HG02588 (cell line): ENCODE measurements around the gene PEX5.
"Not testable (repeated sequence)": the region's sequence is repeated elsewhere in the genome, so short reads cannot be mapped to it uniquely, and the experiment has no call there.

Source experiments
- ATAC-seq: cut with Tn5 transposase; IDR thresholded peaks from one replicate; pipeline ENCODE4 v1.9.1; 2021; ENCODE audit warnings: mild to moderate bottlenecking, moderate library complexity; ENCODE audit not compliant: unreplicated experiment

PEX5 gene

DNA sequence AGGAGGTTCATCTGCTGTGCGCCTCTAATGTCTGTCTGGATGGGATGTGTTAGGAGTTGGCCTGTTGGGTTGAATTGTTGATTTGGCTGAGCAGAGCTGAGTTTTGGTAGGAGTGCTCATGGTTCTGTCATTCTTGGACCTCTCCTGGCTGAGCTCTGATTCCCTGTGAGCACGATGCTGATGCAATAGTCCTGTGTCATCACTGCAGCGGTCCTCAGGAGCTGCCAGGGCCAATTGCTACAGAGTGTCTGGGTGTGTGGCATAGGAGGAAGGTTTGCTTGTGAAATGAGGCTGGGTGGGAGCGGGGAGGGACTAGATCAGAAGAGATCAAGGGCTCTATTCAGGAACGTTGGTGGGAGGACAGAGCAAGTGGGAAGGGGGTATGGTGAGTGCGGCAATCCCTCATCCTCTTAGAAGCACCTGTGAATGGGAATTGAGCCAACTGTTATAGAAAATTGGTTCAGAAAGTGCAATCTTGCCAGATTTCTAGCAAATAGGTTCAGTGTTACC lies 21.2 kb downstream of the PEX5 start:
- no peak for ATAC-seq

DNA sequence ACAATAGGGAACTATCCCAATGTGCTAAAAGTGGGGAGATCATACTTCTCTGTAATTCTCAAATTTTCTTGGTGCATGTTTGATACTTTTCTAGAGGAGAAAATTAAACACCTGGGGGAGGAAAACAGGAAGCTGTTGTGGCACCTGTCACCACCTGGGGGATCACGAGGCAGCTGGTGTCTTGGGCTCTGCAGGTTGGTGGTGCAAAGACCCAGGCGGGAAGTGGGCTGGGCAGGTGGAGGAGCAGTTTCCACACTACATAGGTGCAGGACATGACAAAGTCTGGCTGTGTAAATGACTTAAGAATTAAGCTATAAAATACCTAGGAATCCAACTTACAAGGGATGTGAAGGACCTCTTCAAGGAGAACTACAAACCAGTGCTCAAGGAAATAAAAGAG lies 23.2 kb downstream of the PEX5 start:
- no peak for ATAC-seq

DNA sequence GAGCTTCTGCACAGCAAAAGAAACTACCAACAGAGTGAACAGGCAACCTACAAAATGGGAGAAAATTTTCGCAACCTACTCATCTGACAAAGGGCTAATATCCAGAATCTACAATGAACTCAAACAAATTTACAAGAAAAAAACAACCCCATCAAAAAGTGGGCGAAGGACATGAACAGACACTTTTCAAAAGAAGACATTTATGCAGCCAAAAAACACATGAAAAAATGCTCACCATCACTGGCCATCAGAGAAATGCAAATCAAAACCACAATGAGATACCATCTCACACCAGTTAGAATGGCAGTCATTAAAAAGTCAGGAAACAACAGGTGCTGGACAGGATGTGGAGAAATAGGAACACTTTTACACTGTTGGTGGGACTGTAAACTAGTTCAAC lies 24.3 kb downstream of the PEX5 start:
- ATAC-seq: not testable (repeated sequence)

DNA sequence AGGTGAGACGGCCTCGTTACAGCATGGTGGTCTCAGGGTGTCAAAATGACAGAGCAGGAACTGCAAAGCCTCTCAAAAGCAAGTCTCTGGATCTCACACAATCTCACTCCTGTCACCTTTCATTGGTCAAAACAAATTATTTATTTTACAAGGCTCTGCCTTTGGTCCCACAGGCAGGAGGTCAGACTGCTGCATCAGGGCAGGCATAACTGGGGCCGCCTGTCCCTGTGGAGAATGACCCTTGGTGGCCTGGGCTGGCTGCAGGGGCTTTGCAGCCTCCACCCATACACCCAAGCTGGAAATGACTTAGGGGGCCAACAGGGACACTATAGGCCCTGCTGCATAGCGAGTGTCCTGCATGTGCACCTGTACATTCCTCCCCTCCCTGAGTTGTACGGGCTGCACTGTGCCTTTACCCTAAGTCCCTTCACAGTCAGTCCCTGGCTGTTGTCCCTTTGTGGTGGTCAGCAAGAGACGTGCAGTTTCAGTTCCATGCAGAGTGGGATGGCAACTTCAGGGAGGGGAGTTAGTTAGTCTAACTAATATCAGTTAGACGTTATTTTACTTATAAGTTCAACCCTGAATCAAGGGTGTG lies 28.1 kb downstream of the PEX5 start:
- no peak for ATAC-seq

DNA sequence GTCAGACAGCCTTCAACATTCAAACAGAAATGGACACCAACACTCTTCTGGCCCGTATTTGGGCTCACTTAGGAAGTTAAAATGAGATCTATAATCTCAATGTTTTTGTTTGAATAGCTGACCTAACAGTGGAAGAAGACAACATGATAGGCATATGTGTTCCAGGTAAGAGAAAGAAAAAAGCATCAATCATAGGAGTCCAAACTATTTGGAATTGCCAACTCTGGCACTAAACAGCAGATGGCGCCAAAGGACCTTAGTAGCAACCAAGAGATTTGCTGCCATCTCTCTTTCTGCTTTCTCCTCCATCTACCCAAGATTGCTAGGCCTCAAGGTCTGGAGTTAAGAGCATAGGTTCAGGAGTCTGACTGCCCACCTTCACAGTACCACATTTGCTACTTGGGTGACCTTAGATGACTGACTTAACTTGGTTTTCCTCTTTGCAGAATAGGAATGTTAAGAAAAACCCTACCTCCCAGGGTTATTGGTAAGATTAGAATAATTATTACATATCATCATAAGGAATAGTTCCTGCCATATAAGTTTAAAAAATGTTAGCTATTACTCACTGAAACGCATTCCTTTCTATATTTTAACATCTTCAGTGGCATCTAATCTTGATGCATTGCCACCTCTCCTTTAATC lies 30.2 kb downstream of the PEX5 start:
- ATAC-seq: no peak

DNA sequence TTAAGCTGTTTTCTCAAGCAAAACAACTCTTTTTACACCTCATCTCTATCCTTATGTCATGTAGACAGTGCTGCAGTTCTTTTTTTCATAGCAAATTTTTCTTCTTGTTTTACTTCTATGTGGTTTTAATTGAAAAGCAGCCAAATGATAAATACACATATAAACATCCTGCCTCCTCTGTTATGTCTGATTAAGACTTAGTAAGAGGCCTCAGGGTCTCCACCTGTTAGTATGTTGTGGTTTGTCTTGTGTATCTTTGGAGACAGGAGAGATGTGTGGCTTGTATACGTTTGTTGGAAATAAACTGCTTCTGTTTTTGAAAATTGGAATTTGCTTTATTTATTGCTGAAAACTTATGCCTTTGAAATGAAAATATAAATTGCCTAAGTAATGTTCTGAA lies 32.0 kb downstream of the PEX5 start:
- ATAC-seq: no peak

GRCh38 chr12:7229741-7230140 lies 40.3 kb downstream of the PEX5 start:
- no peak for ATAC-seq

DNA sequence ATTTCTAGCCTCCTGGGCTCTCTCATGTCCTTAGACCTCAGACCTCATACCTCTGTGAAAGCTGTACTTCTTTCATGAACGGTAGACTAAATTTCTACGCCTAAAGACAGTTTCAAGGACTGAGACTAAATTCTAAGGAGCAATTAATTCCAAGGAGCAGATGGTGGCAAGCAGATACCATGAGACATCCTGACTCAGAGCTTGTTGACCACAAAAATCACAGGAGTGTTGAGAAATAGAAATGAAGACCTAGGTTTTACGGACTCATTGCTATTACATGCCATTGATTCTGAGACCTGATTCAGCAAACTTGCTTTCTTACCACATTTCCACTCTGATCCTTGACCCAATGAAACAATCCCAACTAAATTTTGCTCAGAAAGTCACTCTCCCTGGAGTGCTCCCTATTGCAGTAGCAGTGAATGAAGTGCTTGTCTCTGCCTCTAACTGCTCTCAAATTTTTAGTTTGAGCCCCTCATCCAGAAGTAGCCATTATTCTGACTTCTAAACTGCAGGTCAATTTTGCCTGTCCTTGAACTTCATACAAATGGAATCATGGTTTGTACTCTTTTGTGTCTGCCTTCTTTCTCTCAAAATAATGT lies 52.0 kb downstream of the PEX5 start:
- ATAC-seq: no peak

DNA sequence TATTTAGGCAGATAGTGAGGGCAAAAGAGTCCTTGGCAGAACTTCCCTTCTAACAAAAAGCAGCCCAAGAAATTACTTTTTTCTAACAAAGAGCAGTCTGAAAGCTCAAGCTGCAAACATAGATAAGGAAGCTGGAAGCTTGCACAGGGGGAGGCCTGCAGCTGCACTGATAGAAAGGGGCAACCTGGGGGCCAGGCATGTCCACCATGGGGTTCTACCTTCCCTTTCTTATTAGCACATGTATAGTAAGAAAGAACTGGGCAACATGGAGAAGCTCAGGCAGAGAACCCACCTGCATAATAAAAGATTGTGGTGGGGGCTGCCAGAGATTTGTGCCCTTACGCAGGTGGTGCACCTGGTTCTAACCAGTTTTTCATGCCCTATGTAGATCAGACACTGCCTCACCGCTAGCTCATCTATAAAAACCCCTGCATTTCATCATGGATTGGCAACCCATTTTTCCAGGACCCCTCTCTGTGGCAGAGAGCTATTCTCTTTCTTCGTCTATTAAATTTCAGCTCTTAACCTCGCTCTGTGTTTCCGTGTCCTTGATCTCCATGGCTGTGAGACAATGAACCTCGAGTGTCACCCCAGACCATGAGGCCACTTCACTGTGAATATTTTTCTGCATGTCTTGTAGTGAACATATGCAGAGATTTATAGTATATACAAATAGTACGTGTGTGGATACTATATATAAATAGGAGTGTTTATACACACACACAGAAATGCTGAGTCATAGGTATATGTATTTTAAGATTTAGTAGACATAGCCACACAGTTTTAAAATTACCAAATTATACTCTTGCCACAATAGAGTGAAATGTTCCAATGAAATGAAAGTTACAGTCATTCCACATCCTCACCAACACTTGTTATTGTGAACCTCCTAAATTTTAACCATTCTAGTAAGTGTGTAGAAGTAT lies 53.0 kb downstream of the PEX5 start:
- no peak for ATAC-seq

DNA sequence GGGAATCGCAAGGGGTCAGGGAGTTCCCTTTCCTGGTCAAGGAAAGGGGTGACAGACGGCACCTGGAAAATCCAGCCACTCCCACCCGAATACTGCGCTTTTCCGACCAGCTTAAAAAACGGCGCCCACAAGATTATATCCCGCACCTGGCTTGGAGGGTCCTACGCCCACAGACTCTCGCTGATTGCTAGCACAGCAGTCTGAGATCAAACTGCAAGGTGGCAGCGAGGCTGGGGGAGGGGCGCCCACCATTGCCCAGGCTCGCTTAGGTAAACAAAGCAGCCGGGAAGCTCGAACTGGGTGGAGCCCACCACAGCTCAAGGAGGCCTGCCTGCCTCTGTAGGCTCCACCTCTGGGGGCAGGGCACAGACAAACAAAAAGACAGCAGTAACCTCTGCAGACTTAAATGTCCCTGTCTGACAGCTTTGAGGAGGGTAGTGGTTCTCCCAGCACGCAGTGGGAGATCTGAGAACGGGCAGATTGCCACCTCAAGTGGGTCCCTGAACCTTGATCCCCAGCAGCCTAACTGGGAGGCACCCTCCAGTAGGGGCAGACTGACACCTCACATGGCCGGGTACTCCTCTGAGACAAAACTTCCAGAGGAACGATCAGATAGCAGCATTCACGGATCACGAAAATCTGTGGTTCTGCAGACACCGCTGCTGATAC lies 62.0 kb downstream of the PEX5 start:
- ATAC-seq: not testable (repeated sequence)

- no peak for ATAC-seq
Observed at GRCh38 chr12:7259060-7259459, 69.6 kb downstream of the PEX5 start.
